HEK293 (cell line): ENCODE results near the gene ANXA7.

Source experiments
- CTCF ChIP-seq: fragments of 450-650 bp; formaldehyde crosslinking; IDR thresholded peaks from 2 replicates; pipeline ENCODE4 v1.5.1; 2016; ENCODE audit warnings: missing biosample characterization, missing genetic modification characterization
- YY1 ChIP-seq: fragments of 450-650 bp; formaldehyde crosslinking; IDR thresholded peaks from 2 replicates; pipeline ENCODE4 v1.5.1; 2018; ENCODE audit warnings: missing biosample characterization, missing genetic modification characterization
- ZFP3 ChIP-seq: fragments of 450-650 bp; formaldehyde crosslinking; IDR thresholded peaks from 2 replicates; pipeline ENCODE4 v1.5.1; 2016; ENCODE audit warnings: low read depth, missing biosample characterization, missing genetic modification characterization
- ZFP41 ChIP-seq: fragments of 450-650 bp; formaldehyde crosslinking; IDR thresholded peaks from 2 replicates; pipeline ENCODE4 v1.5.1; 2016; ENCODE audit warnings: missing biosample characterization, missing genetic modification characterization, borderline replicate concordance
- ZNF175 ChIP-seq: fragments of 450-650 bp; formaldehyde crosslinking; IDR thresholded peaks from 2 replicates; pipeline ENCODE4 v1.5.1; 2016; ENCODE audit warnings: missing biosample characterization, missing genetic modification characterization
- ZNF280C ChIP-seq: fragments of 450-650 bp; formaldehyde crosslinking; IDR thresholded peaks from 2 replicates; pipeline ENCODE4 v1.5.1; 2016; ENCODE audit warnings: missing biosample characterization, missing genetic modification characterization
- ZNF335 ChIP-seq: fragments of 450-650 bp; formaldehyde crosslinking; conservative IDR thresholded peaks from 2 replicates; pipeline ENCODE4 v1.5.1; 2016; ENCODE audit warnings: missing biosample characterization, missing genetic modification characterization
- ZNF610 ChIP-seq: fragments of 450-650 bp; formaldehyde crosslinking; IDR thresholded peaks from 2 replicates; pipeline ENCODE4 v1.5.1; 2016; ENCODE audit warnings: missing biosample characterization, missing genetic modification characterization, borderline replicate concordance
- TF ChIP-seq, protein P1 (sequence below): fragments of 450-650 bp; formaldehyde crosslinking; IDR thresholded peaks from 2 replicates; pipeline ENCODE4 v1.5.1; 2016; ENCODE audit warnings: missing biosample characterization, missing genetic modification characterization
- TF ChIP-seq, protein P2 (sequence below): fragments of 450-650 bp; formaldehyde crosslinking; IDR thresholded peaks from 2 replicates; pipeline ENCODE4 v1.5.1; 2016; ENCODE audit warnings: missing biosample characterization, missing genetic modification characterization
- TF ChIP-seq, protein P3 (sequence below): fragments of 450-650 bp; formaldehyde crosslinking; IDR thresholded peaks from 2 replicates; pipeline ENCODE4 v1.5.1; 2016; ENCODE audit warnings: missing biosample characterization, missing genetic modification characterization

DNA sequence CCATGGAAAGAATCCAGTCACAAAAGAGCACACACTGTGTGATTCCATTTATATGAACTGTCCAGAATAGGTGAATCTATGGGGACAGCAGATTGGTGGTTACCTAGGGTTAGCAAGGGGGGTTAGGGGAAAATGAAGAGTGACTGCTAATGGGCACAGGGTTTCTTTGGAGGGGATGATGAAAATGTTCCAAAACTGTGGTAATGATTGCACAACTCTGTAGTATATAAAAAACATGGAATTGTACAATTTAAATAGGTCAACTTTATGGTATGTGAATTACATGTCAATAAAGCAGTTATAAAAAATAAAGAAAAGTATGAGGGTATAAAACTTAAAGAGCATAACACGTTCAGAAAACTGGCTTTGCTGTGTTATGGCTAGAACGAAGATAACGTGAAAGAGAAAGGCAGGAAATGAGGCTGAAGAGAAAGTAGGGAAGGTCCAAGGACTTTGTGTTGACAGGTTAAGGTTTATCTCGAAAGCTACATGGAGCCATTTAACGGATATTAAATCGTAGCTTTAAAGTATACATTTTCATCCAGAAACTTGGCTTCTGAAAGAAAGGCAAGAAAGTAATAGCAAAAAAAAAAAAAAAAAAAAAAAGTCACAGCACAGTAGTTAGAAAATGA is 45.9 kb upstream of the ANXA7 start:
- TF ChIP-seq ZFP41 (tag by site-specific recombination) (no peak), CTCF (tag by site-specific recombination) (no peak), ZNF610 (tag by site-specific recombination) (no peak), YY1 (no peak), ZNF280C (tag by site-specific recombination) (no peak), ZFP3 (tag by site-specific recombination) (no peak), ZNF175 (no peak), ZNF335 (no peak)
- TF ChIP-seq, protein P1, sequence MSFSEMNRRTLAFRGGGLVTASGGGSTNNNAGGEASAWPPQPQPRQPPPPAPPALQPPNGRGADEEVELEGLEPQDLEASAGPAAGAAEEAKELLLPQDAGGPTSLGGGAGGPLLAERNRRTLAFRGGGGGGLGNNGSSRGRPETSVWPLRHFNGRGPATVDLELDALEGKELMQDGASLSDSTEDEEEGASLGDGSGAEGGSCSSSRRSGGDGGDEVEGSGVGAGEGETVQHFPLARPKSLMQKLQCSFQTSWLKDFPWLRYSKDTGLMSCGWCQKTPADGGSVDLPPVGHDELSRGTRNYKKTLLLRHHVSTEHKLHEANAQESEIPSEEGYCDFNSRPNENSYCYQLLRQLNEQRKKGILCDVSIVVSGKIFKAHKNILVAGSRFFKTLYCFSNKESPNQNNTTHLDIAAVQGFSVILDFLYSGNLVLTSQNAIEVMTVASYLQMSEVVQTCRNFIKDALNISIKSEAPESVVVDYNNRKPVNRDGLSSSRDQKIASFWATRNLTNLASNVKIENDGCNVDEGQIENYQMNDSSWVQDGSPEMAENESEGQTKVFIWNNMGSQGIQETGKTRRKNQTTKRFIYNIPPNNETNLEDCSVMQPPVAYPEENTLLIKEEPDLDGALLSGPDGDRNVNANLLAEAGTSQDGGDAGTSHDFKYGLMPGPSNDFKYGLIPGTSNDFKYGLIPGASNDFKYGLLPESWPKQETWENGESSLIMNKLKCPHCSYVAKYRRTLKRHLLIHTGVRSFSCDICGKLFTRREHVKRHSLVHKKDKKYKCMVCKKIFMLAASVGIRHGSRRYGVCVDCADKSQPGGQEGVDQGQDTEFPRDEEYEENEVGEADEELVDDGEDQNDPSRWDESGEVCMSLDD = no peak
- TF ChIP-seq, protein P2, sequence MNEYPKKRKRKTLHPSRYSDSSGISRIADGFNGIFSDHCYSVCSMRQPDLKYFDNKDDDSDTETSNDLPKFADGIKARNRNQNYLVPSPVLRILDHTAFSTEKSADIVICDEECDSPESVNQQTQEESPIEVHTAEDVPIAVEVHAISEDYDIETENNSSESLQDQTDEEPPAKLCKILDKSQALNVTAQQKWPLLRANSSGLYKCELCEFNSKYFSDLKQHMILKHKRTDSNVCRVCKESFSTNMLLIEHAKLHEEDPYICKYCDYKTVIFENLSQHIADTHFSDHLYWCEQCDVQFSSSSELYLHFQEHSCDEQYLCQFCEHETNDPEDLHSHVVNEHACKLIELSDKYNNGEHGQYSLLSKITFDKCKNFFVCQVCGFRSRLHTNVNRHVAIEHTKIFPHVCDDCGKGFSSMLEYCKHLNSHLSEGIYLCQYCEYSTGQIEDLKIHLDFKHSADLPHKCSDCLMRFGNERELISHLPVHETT (tag by site-specific recombination) = no peak
- TF ChIP-seq, protein P3, sequence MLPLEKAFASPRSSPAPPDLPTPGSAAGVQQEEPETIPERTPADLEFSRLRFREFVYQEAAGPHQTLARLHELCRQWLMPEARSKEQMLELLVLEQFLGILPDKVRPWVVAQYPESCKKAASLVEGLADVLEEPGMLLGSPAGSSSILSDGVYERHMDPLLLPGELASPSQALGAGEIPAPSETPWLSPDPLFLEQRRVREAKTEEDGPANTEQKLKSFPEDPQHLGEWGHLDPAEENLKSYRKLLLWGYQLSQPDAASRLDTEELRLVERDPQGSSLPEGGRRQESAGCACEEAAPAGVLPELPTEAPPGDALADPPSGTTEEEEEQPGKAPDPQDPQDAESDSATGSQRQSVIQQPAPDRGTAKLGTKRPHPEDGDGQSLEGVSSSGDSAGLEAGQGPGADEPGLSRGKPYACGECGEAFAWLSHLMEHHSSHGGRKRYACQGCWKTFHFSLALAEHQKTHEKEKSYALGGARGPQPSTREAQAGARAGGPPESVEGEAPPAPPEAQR = no peak
